Activated T-helper 2 cell treated with anti-CD3 and anti-CD28 coated beads, Interferon-gamma antibody, Interleukin-2, Interleukin-4, amounts not matched to agents 10 μg/mL and 5 μg/mL and 100 μg/mL, durations not matched to agents 14 hours and 24 hours and 36 hours (primary cell): ENCODE results near the gene ARHGAP10. TPM values are rescaled to one million over a fixed set of nuclear protein-coding genes. Genes with fewer than 3 reads are reported as not detected.
"Not testable (repeated sequence)": the region's sequence is repeated elsewhere in the genome, so short reads cannot be mapped to it uniquely, and the experiment has no call there.

ENCODE experiments used
- DNase-seq: peaks from one replicate; pipeline ENCODE4 v3.0.0; 2021; ENCODE audit warnings: low spot score
- H3K27ac Mint-ChIP-seq: one replicate; pipeline ENCODE4 v1.8.0; 2021; ENCODE audit warnings: mixed read lengths
- H3K27me3 Mint-ChIP-seq: one replicate; pipeline ENCODE4 v1.8.0; 2021; ENCODE audit warnings: low read depth, mixed read lengths
- H3K36me3 Mint-ChIP-seq: one replicate; pipeline ENCODE4 v1.8.0; 2021; ENCODE audit warnings: low read depth, mixed read lengths
- H3K4me1 Mint-ChIP-seq: one replicate; pipeline ENCODE4 v1.8.0; 2021; ENCODE audit warnings: low read depth, mixed read lengths
- H3K4me3 Mint-ChIP-seq: one replicate; pipeline ENCODE4 v1.8.0; 2021; ENCODE audit warnings: low read depth, mild to moderate bottlenecking, moderate library complexity, mixed read lengths
- H3K9me3 Mint-ChIP-seq: one replicate; pipeline ENCODE4 v1.8.0; 2021; ENCODE audit warnings: mixed read lengths
- intact Hi-C: fragments of 100-400 bp; cut with micrococcal nuclease; formaldehyde crosslinking; loops from one replicate; pipeline ENCODE4 v1.15.1; 2023
- total RNA-seq: library from RNA; stranded (reverse); gene quantifications from 2 replicates; pipeline ENCODE4 v1.2.3, GENCODE V29; 2022

ARHGAP10 gene
- total RNA-seq, 1 donor from 2014 or later = 18.5 TPM

GRCh38 chr4:147996859-147997258, 265.0 kb downstream of the ARHGAP10 start:
- Mint-ChIP-seq H3K27ac (no peak overlapping the region), H3K4me1 (peaks cover 3% of the 10 kb centered on the region), H3K9me3 (no peaks in the 10 kb centered on the region), H3K4me3 (no peak overlapping the region), H3K36me3 (peaks cover 12% of the 10 kb centered on the region), H3K27me3 (no peaks in the 10 kb centered on the region)
- intact Hi-C loops = no loop called here
- no peak for DNase-seq

- H3K27me3 Mint-ChIP-seq, H3K4me3 Mint-ChIP-seq, H3K27ac Mint-ChIP-seq, H3K9me3 Mint-ChIP-seq, DNase-seq, intact Hi-C loops: not testable (repeated sequence)
- peaks cover 11% of the 10 kb centered on the region for H3K4me1 Mint-ChIP-seq
- peaks cover 12% of the 10 kb centered on the region for H3K36me3 Mint-ChIP-seq
Measured at GRCh38 chr4:148000038-148000437, 268.1 kb downstream of the ARHGAP10 start.

GRCh38 chr4:148004228-148004857, 272.5 kb downstream of the ARHGAP10 start:
- Mint-ChIP-seq H3K9me3 (no peaks in the 10 kb centered on the region), H3K4me3 (no peak overlapping the region), H3K36me3 (peaks cover 6% of the 10 kb centered on the region), H3K4me1 (peaks cover 20% of the 10 kb centered on the region), H3K27me3 (no peaks in the 10 kb centered on the region), H3K27ac (no peak overlapping the region)
- intact Hi-C loops = no loop called here
- no peak for DNase-seq

GRCh38 chr4:148006001-148006400, 274.1 kb downstream of the ARHGAP10 start:
- DNase-seq = no peak

DNA sequence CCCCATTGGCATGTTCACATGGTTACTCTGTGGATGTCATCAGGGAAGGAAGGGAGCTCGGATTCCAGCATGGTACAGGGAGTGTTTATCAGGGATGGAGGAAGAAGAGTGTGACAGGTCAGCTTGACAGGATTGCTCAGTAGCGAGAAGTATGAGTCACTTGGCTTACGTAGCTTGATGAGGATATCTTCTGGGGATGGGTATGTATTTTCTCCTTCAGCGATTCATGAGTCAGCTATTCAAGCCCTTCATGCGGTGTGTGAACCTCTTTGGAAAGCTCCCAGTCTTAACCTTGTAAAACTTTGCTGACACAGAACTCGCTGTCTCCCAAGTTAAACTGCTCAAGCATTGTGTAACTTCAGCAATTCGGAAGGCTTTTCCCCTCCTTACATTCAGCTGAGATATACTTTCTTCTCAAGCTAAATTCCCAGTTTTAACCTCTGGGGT, 275.4 kb downstream of the ARHGAP10 start:
- Mint-ChIP-seq H3K9me3 (no peaks in the 10 kb centered on the region), H3K27ac (no peak overlapping the region)

More at GRCh38 chr4:148006001-148006400, 274.1 kb downstream of the ARHGAP10 start:
- Mint-ChIP-seq H3K36me3 (no peaks in the 10 kb centered on the region), H3K9me3 (no peaks in the 10 kb centered on the region), H3K27me3 (no peaks in the 10 kb centered on the region), H3K4me3 (no peak overlapping the region), H3K27ac (no peak overlapping the region), H3K4me1 (peaks cover 20% of the 10 kb centered on the region)
- intact Hi-C loops = no loop called here

GRCh38 chr4:148007792-148008191, 275.9 kb downstream of the ARHGAP10 start:
- Mint-ChIP-seq H3K4me1 (peaks cover 20% of the 10 kb centered on the region), H3K27me3 (no peaks in the 10 kb centered on the region), H3K27ac (no peak overlapping the region), H3K9me3 (no peaks in the 10 kb centered on the region), H3K36me3 (no peaks in the 10 kb centered on the region), H3K4me3 (no peak overlapping the region)
- no peak for DNase-seq
- intact Hi-C loops = no loop called here

More for the DNA sequence above, 275.4 kb downstream of the ARHGAP10 start:
- Mint-ChIP-seq H3K36me3 (no peaks in the 10 kb centered on the region), H3K4me3 (no peak overlapping the region), H3K27me3 (no peaks in the 10 kb centered on the region), H3K4me1 (peaks cover 20% of the 10 kb centered on the region)
- intact Hi-C loops = no loop called here
- no peak for DNase-seq

- Mint-ChIP-seq H3K4me1 (peaks cover 2% of the 10 kb centered on the region), H3K4me3 (no peak overlapping the region), H3K27me3 (no peaks in the 10 kb centered on the region), H3K27ac (no peak overlapping the region), H3K36me3 (no peaks in the 10 kb centered on the region), H3K9me3 (no peaks in the 10 kb centered on the region)
- intact Hi-C loops = no loop called here
- no peak for DNase-seq
Measured at GRCh38 chr4:148015058-148015457, 283.2 kb downstream of the ARHGAP10 start.

GRCh38 chr4:148015468-148015867, 283.6 kb downstream of the ARHGAP10 start:
- DNase-seq = no peak
- intact Hi-C loops = no loop called here
- H3K27me3 Mint-ChIP-seq = no peaks in the 10 kb centered on the region
- no peak overlapping the region for H3K4me3 Mint-ChIP-seq
- H3K9me3 Mint-ChIP-seq = no peaks in the 10 kb centered on the region
- H3K4me1 Mint-ChIP-seq = peaks cover 2% of the 10 kb centered on the region
- H3K27ac Mint-ChIP-seq = no peak overlapping the region
- H3K36me3 Mint-ChIP-seq = no peaks in the 10 kb centered on the region

GRCh38 chr4:148016063-148016637, 284.3 kb downstream of the ARHGAP10 start:
- H3K4me3 Mint-ChIP-seq = no peak overlapping the region
- peaks cover 2% of the 10 kb centered on the region for H3K4me1 Mint-ChIP-seq
- DNase-seq = no peak
- no peaks in the 10 kb centered on the region for H3K9me3 Mint-ChIP-seq
- no peaks in the 10 kb centered on the region for H3K27me3 Mint-ChIP-seq
- H3K27ac Mint-ChIP-seq = no peak overlapping the region
- H3K36me3 Mint-ChIP-seq = no peaks in the 10 kb centered on the region
- intact Hi-C loops = no loop called here

DNA sequence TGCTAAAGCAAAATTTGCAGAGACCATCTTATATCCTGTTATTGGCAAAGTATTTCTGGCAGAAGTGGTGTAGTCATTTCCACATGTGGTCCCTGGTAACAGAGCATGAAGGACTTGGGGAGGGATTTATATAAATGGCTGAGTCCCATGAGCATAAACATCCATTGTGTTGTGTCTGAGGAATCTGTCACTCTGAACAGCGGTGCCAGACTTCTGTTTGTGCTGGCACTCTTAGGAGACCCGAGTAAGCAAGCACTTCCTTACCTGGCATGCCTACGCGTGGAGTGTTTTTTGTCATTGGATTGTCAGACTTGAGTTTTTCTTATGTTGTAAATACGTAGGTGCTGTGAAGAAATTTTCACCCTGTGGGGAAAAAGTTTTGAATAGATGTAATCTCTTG, 285.9 kb downstream of the ARHGAP10 start:
- no peak for DNase-seq
- Mint-ChIP-seq H3K27me3 (no peaks in the 10 kb centered on the region), H3K4me1 (peaks cover 2% of the 10 kb centered on the region), H3K36me3 (no peaks in the 10 kb centered on the region), H3K4me3 (no peak overlapping the region), H3K9me3 (no peaks in the 10 kb centered on the region), H3K27ac (no peak overlapping the region)
- intact Hi-C loops = no loop called here

DNA sequence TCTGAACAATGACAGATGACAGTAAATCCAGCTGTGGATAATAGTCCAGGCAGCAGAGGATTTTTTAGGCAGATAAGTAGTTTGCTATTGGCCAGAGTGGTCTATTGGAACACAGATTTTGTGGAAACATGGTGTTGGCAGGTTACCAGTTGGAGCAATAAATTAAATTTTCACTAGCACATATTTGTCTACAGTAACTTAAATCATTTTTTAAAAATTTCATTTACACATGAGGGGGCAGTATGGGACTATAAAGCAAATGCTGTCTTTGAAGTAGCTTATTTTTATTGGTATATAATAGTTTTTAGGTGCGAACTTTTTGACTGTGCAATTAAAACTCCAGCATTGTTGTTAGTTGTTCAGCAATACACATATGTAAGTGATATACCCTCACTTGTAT, 289.8 kb downstream of the ARHGAP10 start:
- Mint-ChIP-seq H3K27me3 (no peaks in the 10 kb centered on the region), H3K36me3 (no peaks in the 10 kb centered on the region), H3K4me3 (no peak overlapping the region), H3K4me1 (no peaks in the 10 kb centered on the region), H3K9me3 (no peaks in the 10 kb centered on the region), H3K27ac (no peak overlapping the region)
- intact Hi-C loops = no loop called here
- no peak for DNase-seq

GRCh38 chr4:148022975-148023374, 291.1 kb downstream of the ARHGAP10 start:
- Mint-ChIP-seq H3K27me3 (no peaks in the 10 kb centered on the region), H3K9me3 (no peaks in the 10 kb centered on the region), H3K36me3 (no peaks in the 10 kb centered on the region), H3K4me1 (no peaks in the 10 kb centered on the region), H3K4me3 (no peak overlapping the region), H3K27ac (no peak overlapping the region)
- no peak for DNase-seq
- intact Hi-C loops = no loop called here

- no peaks in the 10 kb centered on the region for H3K27me3 Mint-ChIP-seq
- intact Hi-C loops = no loop called here
- no peaks in the 10 kb centered on the region for H3K4me1 Mint-ChIP-seq
- H3K27ac Mint-ChIP-seq = no peak overlapping the region
- H3K36me3 Mint-ChIP-seq = no peaks in the 10 kb centered on the region
- no peak for DNase-seq
- H3K9me3 Mint-ChIP-seq = no peaks in the 10 kb centered on the region
- no peak overlapping the region for H3K4me3 Mint-ChIP-seq
Measured at GRCh38 chr4:148023512-148024181, 291.8 kb downstream of the ARHGAP10 start.
